NCI-H1436 treated with DMSO at 0.1 percent for 48 hours (cell line): Measurements from ENCODE around the gene NAA35.

ENCODE experiments used
- DNase-seq: peaks from one replicate; lab custom pipeline; 2025; lab: John Stamatoyannopoulos, UW

Gene NAA35

DNA sequence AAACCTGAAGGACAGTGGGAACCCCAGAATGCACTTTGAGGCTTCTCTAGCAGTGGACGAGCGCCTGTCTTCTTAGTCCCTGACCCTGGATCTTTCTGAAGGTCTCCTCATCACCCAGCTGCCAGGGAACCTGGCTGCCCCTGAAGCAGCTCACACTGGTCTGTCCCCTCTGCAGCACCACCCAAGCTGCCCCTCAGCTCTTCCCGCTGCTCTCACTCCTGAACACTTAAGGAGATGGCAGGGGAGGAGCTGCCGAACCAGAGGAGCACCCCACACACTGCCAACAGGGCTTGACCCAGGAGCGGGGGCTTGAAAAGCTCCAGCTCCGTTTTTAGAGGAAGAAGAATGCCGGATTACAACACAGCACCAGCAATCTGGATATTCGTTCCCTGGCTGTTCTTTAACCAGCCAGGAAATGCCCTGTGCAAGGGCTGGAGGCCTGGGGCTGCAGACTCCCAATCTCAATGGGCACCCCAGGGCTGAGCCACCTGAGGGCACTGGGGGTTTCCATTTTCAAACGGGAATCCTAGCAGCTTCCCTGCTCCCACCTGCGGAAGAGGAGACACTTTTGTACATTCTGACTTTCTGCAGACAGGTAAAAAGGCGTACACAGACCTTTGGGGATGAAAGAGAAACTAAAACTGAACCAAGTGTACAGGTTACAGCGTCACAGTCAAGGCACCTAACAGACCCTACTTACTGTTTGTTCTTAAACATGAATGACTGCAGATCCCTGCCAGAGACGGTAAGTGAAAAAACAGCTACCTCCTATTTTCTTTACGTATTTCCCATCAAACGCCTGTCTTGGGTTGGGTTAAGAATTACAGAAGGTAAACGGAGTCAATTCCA is 122.1 kb downstream of the NAA35 start:
- DNase-seq = no peak

DNA sequence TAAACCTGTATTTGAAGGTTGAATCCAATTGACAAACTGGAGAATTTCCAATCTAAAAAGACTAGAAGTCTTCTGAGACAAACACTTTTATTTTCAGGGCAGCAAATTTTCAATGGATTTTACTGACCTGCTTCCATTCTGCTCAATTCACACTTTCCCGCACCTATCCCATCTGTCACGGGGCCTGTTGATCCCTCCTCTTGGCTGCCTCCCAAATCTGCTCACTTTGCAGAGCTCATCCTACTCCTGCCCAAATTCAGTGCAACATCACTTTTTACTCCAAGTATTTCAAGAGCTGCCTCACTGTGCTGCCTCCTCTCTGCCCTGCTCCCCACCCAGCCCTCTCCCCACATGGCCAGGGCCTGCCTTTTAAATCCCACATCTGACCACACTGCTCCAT is 123.3 kb downstream of the NAA35 start:
- no peak for DNase-seq

GRCh38 chr9:86069206-86069869 is 128.4 kb downstream of the NAA35 start:
- DNase-seq = no peak
